ENCODE results near the gene SPPL3.

The SPPL3 gene

GRCh38 chr12:120882055-120882555, 22.1 kb downstream of the SPPL3 start:
- ATAC-seq: no peak

GRCh38 chr12:120879718-120880300, 24.3 kb downstream of the SPPL3 start:
- TF ChIP-seq OSR1 (CRISPR knock-in tag; IDR thresholded peaks at IDR 0.05): no peak
- no peak for TF ChIP-seq ZC3H10 (CRISPR knock-in tag; IDR thresholded peaks at IDR 0.05)
- TF ChIP-seq CREB5 (CRISPR knock-in tag; IDR thresholded peaks at IDR 0.05; ENCODE audit: low read depth): no peak
- no peak for TF ChIP-seq ZNF70 (CRISPR knock-in tag; IDR thresholded peaks at IDR 0.05)
- no peak for TF ChIP-seq PPARA (CRISPR knock-in tag; IDR thresholded peaks at IDR 0.05; ENCODE audit: borderline replicate concordance)
- no peak for TF ChIP-seq ESRRG (CRISPR knock-in tag; IDR thresholded peaks at IDR 0.05)
- no peak for TF ChIP-seq TOX (CRISPR knock-in tag; IDR thresholded peaks at IDR 0.05; ENCODE audit: borderline replicate concordance)
- TF ChIP-seq RARB (CRISPR knock-in tag; IDR thresholded peaks at IDR 0.05): no peak
- TF ChIP-seq ZFP30 (CRISPR knock-in tag; IDR thresholded peaks at IDR 0.05): no peak
- TF ChIP-seq PATZ1 (CRISPR knock-in tag; IDR thresholded peaks at IDR 0.05; ENCODE audit: borderline replicate concordance): no peak
- no peak for TF ChIP-seq TCF4 (CRISPR knock-in tag; IDR thresholded peaks at IDR 0.05; ENCODE audit: borderline replicate concordance)
- TF ChIP-seq ZFP3 (CRISPR knock-in tag; IDR thresholded peaks at IDR 0.05): no peak
- TF ChIP-seq ISL1 (CRISPR knock-in tag; IDR thresholded peaks at IDR 0.05): no peak
- TF ChIP-seq CSDC2 (CRISPR knock-in tag; IDR thresholded peaks at IDR 0.05): no peak
- no peak for TF ChIP-seq GLIS3 (CRISPR knock-in tag; IDR thresholded peaks at IDR 0.05)
- TF ChIP-seq CSRNP3 (CRISPR knock-in tag; IDR thresholded peaks at IDR 0.05): no peak
- no peak for TF ChIP-seq BACH2 (CRISPR knock-in tag; IDR thresholded peaks at IDR 0.05; ENCODE audit: borderline replicate concordance)
- no peak for TF ChIP-seq POU6F1 (CRISPR knock-in tag; IDR thresholded peaks at IDR 0.05; ENCODE audit: borderline replicate concordance, low read depth)
- no peak for ATAC-seq

More at GRCh38 chr12:120882055-120882555, 22.1 kb downstream of the SPPL3 start:
- TF ChIP-seq ZFP30 (CRISPR knock-in tag; IDR thresholded peaks at IDR 0.05) (no peak), CSDC2 (CRISPR knock-in tag; IDR thresholded peaks at IDR 0.05) (no peak), GLIS3 (CRISPR knock-in tag; IDR thresholded peaks at IDR 0.05) (no peak), ZFP3 (CRISPR knock-in tag; IDR thresholded peaks at IDR 0.05) (no peak)

- no peak for ATAC-seq
- TF ChIP-seq ZNF70 (CRISPR knock-in tag; IDR thresholded peaks at IDR 0.05) (no peak), CREB5 (CRISPR knock-in tag; IDR thresholded peaks at IDR 0.05; ENCODE audit: low read depth) (no peak), OSR1 (CRISPR knock-in tag; IDR thresholded peaks at IDR 0.05) (no peak), RARB (CRISPR knock-in tag; IDR thresholded peaks at IDR 0.05) (no peak), TCF4 (CRISPR knock-in tag; IDR thresholded peaks at IDR 0.05; ENCODE audit: borderline replicate concordance) (no peak), PATZ1 (CRISPR knock-in tag; IDR thresholded peaks at IDR 0.05; ENCODE audit: borderline replicate concordance) (no peak), ISL1 (CRISPR knock-in tag; IDR thresholded peaks at IDR 0.05) (no peak), ZNF8 (CRISPR knock-in tag; IDR thresholded peaks at IDR 0.05) (no peak), PPARA (CRISPR knock-in tag; IDR thresholded peaks at IDR 0.05; ENCODE audit: borderline replicate concordance) (no peak), CSRNP3 (CRISPR knock-in tag; IDR thresholded peaks at IDR 0.05) (no peak), CSDC2 (CRISPR knock-in tag; IDR thresholded peaks at IDR 0.05) (no peak)
These were observed 25.1 kb downstream of the SPPL3 start for GRCh38 chr12:120879102-120879501.

Data from SK-N-SH treated with all-trans-retinoic acid at 6 μM for 48 hours (cell line).